ENCODE results near the gene SNAP47.

DNA sequence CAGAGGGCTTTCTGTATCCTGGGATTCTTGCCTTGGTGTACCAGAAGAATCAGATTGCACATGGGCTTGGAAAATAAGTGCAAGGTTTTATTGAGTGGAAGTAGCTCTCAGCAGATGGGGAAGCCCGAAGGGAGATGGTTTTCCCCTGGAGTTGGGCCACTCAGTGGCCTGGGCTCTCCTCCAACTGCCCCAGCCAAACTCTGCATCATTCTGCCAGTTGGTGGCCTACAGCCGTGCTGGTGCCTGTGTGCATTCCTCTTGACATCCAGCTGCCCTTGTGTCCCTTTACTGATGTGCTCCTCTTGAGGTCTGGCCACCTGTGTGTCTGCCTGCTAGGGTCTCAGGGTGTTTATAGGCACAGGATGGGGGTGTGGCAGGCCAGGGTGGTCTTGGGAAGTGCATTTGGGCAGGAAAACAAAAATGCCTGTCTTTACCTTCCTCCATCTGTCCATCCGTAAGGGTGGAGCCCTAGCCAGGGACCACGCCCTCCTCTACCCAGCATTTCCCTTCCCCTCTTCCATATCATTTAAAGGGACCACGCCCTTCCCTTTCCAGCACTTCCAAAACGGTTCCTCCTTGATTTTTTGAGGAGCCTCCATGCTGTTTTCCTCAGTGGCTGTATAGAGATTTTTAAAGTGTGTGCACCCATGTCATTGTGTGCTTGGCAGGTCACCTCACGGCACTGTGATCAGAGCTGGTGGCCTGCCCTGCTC is 18.9 kb downstream of the SNAP47 start:
- TF ChIP-seq EZH2 (IDR thresholded peaks at IDR 0.05; ENCODE audit: insufficient read depth, poor library complexity, severe bottlenecking) = no peak
- no peak for TF ChIP-seq EZH2phosphoT487 (IDR thresholded peaks at IDR 0.05; ENCODE audit: insufficient read depth, low read depth)

Data from GM23248 (cell line).